Caco-2 (cell line): ENCODE results near the gene TCAP. TPM values are rescaled to one million over a fixed set of nuclear protein-coding genes. Genes with fewer than 3 reads are reported as not detected.

ENCODE experiments used
- BruUV-seq: library from RNA; stranded (reverse); fragments of 400-500 nt; replicated peaks from 2 replicates; lab custom pipeline; 2021; lab: Mats Ljungman, UMichigan
- CTCF ChIA-PET: fragments of 300-600 bp; sonication (Branson Sonifier 250); formaldehyde crosslinking; loops from one replicate; lab custom pipeline; 2022; ENCODE audit warnings: antibody characterized with exemption; lab: Charles Lee
- POLR2A ChIA-PET: fragments of 300-600 bp; sonication (Branson Sonifier 250); formaldehyde crosslinking; loops from one replicate; lab custom pipeline; 2022; ENCODE audit warnings: antibody characterized with exemption; lab: Charles Lee
- DNase-seq, 2 experiments: peaks; one replicate each; pipeline versions ENCODE4 v3.0.0 to v3.0.0-alpha.2; 2020 to 2022
- H3K27me3 ChIP-seq: replicated peaks from 2 replicates; pipeline ENCODE4 v1.6.0; 2011; ENCODE audit warnings: low read length; ENCODE audit not compliant: control insufficient read depth, insufficient read depth
- H3K36me3 ChIP-seq: 2 replicates; pipeline ENCODE4 v1.5.1; 2011; ENCODE audit warnings: low read length; ENCODE audit not compliant: control insufficient read depth, insufficient read depth
- H3K4me1 ChIP-seq: fragments of 250-450 bp; sonication (Bioruptor Pico); 2 replicates; pipeline ENCODE4 v1.5.1; 2020; ENCODE audit warnings: mild to moderate bottlenecking
- H3K4me3 ChIP-seq: 2 replicates; pipeline ENCODE4 v1.5.1; 2011; ENCODE audit warnings: low read depth, mild to moderate bottlenecking, control low read depth, low read length
- H3K9me3 ChIP-seq: fragments of 250-450 bp; sonication (Bioruptor Pico); 2 replicates; pipeline ENCODE4 v1.5.1; 2020; ENCODE audit warnings: mild to moderate bottlenecking, moderate library complexity
- H3K27ac Mint-ChIP-seq: one replicate; pipeline ENCODE4 v1.8.0; 2022; ENCODE audit warnings: mixed read lengths; ENCODE audit not compliant: unreplicated experiment
- H3K27me3 Mint-ChIP-seq: one replicate; pipeline ENCODE4 v1.8.0; 2022; ENCODE audit warnings: mixed read lengths; ENCODE audit not compliant: insufficient read depth, unreplicated experiment
- H3K36me3 Mint-ChIP-seq: one replicate; pipeline ENCODE4 v1.8.0; 2022; ENCODE audit warnings: mild to moderate bottlenecking, mixed read lengths; ENCODE audit not compliant: insufficient read depth, unreplicated experiment
- H3K4me1 Mint-ChIP-seq: one replicate; pipeline ENCODE4 v1.8.0; 2022; ENCODE audit warnings: low read depth, mixed read lengths; ENCODE audit not compliant: unreplicated experiment
- H3K4me3 Mint-ChIP-seq: one replicate; pipeline ENCODE4 v1.8.0; 2022; ENCODE audit warnings: mild to moderate bottlenecking, moderate library complexity, mixed read lengths; ENCODE audit not compliant: unreplicated experiment
- H3K9me3 Mint-ChIP-seq: one replicate; pipeline ENCODE4 v1.8.0; 2022; ENCODE audit warnings: mixed read lengths; ENCODE audit not compliant: unreplicated experiment
- intact Hi-C: fragments of 100-400 bp; cut with micrococcal nuclease; formaldehyde crosslinking; loops from one replicate; pipeline ENCODE4 v1.10.0; 2022; ENCODE audit not compliant: unreplicated experiment
- total RNA-seq: library from RNA; stranded (reverse); gene quantifications from 2 replicates; pipeline ENCODE4 v1.2.3, GENCODE V29; 2022
- TF ChIP-seq, protein P1 (sequence below), 2 experiments: fragments of 200-600 bp in 1 of 2; IDR thresholded peaks; 1 replicate in 1 of 2; 2 replicates in 1 of 2; pipeline versions ENCODE4 v1.5.1 to v1.8.0; 2011 to 2022; ENCODE audit warnings: antibody characterized with exemption in 1 of 2, control low read depth in 1 of 2, inconsistent platforms in 1 of 2, low read depth in 1 of 2, low read length in 1 of 2, mild to moderate bottlenecking in 1 of 2, moderate library complexity in 1 of 2; ENCODE audit not compliant: insufficient read depth in 1 of 2, severe bottlenecking in 1 of 2, unreplicated experiment in 1 of 2

Gene TCAP
- total RNA-seq, 1 experiment from 2014 or later = 1.6 TPM

- TF ChIP-seq, protein P1, sequence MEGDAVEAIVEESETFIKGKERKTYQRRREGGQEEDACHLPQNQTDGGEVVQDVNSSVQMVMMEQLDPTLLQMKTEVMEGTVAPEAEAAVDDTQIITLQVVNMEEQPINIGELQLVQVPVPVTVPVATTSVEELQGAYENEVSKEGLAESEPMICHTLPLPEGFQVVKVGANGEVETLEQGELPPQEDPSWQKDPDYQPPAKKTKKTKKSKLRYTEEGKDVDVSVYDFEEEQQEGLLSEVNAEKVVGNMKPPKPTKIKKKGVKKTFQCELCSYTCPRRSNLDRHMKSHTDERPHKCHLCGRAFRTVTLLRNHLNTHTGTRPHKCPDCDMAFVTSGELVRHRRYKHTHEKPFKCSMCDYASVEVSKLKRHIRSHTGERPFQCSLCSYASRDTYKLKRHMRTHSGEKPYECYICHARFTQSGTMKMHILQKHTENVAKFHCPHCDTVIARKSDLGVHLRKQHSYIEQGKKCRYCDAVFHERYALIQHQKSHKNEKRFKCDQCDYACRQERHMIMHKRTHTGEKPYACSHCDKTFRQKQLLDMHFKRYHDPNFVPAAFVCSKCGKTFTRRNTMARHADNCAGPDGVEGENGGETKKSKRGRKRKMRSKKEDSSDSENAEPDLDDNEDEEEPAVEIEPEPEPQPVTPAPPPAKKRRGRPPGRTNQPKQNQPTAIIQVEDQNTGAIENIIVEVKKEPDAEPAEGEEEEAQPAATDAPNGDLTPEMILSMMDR (IDR thresholded peaks at IDR 0.05; ENCODE audit: insufficient read depth in 1 of 2, low read depth in 1 of 2, low read length in 1 of 2, severe bottlenecking in 1 of 2, unreplicated experiment in 1 of 2) = no peak
- H3K27me3 Mint-ChIP-seq = peaks cover 22% of the 10 kb centered on the region
- DNase-seq = no peak
- intact Hi-C loops = no loop called here
- H3K36me3 Mint-ChIP-seq = no peaks in the 10 kb centered on the region
- H3K4me3 Mint-ChIP-seq = peak overlapping the region; percentile 74
- Histone ChIP-seq H3K9me3 (no peaks in the 10 kb centered on the region), H3K4me1 (peaks cover 14% of the 10 kb centered on the region; the same call in 1 of the 2 replicates), H3K4me3 (peak overlapping the region; percentile 37), H3K27me3 (peaks cover 4% of the 10 kb centered on the region; the same call in 1 of the 2 replicates), H3K36me3 (no peaks in the 10 kb centered on the region)
- POLR2A ChIA-PET = no interaction called here
- no peak overlapping the region for H3K27ac Mint-ChIP-seq
- CTCF ChIA-PET = interaction anchor here (0.6 to 3.6 kb wide), 7 partner anchors 9 to 361 kb away, joined by 3 to 44 read pairs (median 4); partner anchors contain the start of genes PGAP3, PNMT and PSMD3
- no peaks in the 10 kb centered on the region for H3K9me3 Mint-ChIP-seq
- BruUV-seq = no TSS peak
- no peaks in the 10 kb centered on the region for H3K4me1 Mint-ChIP-seq
Measured at GRCh38 chr17:39618956-39619785, 46.0 kb upstream of the TCAP start.

DNA sequence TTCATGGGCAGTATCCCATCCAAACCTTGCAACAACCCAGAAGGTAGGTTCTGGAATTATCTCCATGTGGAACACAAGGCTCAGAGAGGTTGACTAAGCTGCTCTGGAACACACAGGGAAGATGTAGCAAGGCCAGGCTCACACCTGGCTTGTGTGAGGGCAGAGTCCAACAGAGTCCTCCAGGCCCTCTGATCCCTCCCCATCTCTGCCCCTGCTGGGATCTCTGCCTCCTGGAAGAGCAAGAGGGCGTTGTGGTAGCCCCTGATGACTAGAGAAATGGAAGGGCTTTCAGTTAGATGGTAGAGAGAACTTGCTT lies 45.4 kb upstream of the TCAP start:
- no peaks in the 10 kb centered on the region for H3K9me3 ChIP-seq
- no peak overlapping the region for H3K4me3 Mint-ChIP-seq
- H3K27me3 ChIP-seq = peaks cover 4% of the 10 kb centered on the region; the same call in 1 of the 2 replicates
- H3K9me3 Mint-ChIP-seq = no peaks in the 10 kb centered on the region
- H3K4me1 Mint-ChIP-seq = no peaks in the 10 kb centered on the region
- no TSS peak for BruUV-seq
- peaks cover 19% of the 10 kb centered on the region for H3K27me3 Mint-ChIP-seq
- H3K4me3 ChIP-seq = no peak overlapping the region
- CTCF ChIA-PET = interaction anchor here (1.0 to 3.6 kb wide), 3 partner anchors 45 to 72 kb away, joined by 3 to 44 read pairs (median 6); partner anchors contain the start of gene PNMT
- POLR2A ChIA-PET = no interaction called here
- DNase-seq = no peak
- H3K36me3 Mint-ChIP-seq = no peaks in the 10 kb centered on the region
- TF ChIP-seq, protein P1 (IDR thresholded peaks at IDR 0.05; ENCODE audit: insufficient read depth in 1 of 2, low read depth in 1 of 2, low read length in 1 of 2, severe bottlenecking in 1 of 2, unreplicated experiment in 1 of 2) = no peak
- H3K4me1 ChIP-seq = peaks cover 14% of the 10 kb centered on the region; the same call in 1 of the 2 replicates
- intact Hi-C loops = no loop called here
- no peaks in the 10 kb centered on the region for H3K36me3 ChIP-seq
- no peak overlapping the region for H3K27ac Mint-ChIP-seq

DNA sequence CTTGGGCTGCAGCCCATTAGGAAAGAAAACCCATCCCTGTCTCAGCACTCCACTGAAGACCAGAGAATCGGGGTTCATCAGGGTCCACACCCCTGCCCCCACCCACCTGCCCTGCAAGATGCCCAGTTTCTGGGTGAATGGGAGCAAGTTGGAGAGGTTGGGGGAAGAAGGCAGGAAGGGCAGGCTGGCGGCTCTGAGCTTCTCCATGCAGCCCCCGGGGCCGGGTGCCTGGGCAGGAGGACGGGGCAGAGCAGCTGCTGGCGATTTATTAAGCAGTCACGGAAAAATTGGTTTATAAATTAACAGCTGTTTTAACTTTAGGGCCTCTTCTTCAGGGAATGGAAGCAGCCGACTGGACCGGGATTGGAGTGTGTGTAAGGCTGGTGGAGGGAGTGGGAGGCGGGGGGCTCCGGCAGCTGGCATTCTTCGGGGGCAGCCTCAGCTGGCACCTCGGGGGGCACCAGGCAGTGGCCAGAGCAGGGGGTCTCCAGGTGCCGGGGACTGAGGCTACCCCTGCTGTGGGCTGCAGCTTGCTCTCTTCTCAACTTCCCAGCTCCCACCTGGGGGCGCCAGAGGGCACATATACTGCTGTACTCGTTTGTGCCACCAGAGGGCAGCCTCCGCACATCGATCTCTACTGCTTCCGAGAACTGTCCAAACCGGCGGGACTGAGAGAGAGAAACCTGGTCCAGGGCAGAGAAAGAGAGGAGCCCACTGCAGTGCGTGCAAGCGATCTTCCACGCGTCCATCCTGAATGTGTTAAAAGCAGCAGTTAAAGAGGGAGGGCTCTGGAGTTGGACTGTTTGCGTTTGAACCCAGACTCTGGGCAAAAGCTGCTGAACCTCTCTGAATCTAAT lies 43.4 kb upstream of the TCAP start:
- Mint-ChIP-seq H3K27me3 (peaks cover 12% of the 10 kb centered on the region), H3K27ac (no peak overlapping the region), H3K9me3 (no peaks in the 10 kb centered on the region), H3K36me3 (no peaks in the 10 kb centered on the region), H3K4me3 (no peak overlapping the region), H3K4me1 (no peaks in the 10 kb centered on the region)
- BruUV-seq = no TSS peak
- peak; percentile 82 to 92 for DNase-seq
- 0 out of 2 replicates have a peak, but pooled peaks cover 4% of the 10 kb centered on the region for H3K27me3 ChIP-seq
- intact Hi-C loops = loop anchor here (1.0 kb wide), 3 partner anchors 47 to 133 kb away; partner anchors contain the start of gene PNMT
- ChIA-PET POLR2A (interaction anchor here (0.5 kb wide), 1 partner anchor 108 kb away, joined by 3 read pairs; no protein-coding TSS in a partner anchor), CTCF (interaction anchor here (0.5 to 3.6 kb wide), 61 partner anchors 9 to 923 kb away, joined by 3 to 44 read pairs (median 5); partner anchors contain the start of genes CDK12, ERBB2, MED1 and MED24)
- peaks cover 14% of the 10 kb centered on the region; the same call in 1 of the 2 replicates for H3K4me1 ChIP-seq
- no peaks in the 10 kb centered on the region for H3K9me3 ChIP-seq
- TF ChIP-seq, protein P1 (IDR thresholded peaks at IDR 0.05; ENCODE audit: insufficient read depth in 1 of 2, low read depth in 1 of 2, low read length in 1 of 2, severe bottlenecking in 1 of 2, unreplicated experiment in 1 of 2) = peak; percentile 100
- H3K36me3 ChIP-seq = no peaks in the 10 kb centered on the region
- no peak overlapping the region for H3K4me3 ChIP-seq
